ENCODE data around the gene PEX6.
"Not testable (repeated sequence)": the region's sequence is repeated elsewhere in the genome, so short reads cannot be mapped to it uniquely, and the experiment has no call there.

PEX6 gene

GRCh38 chr6:42963179-42963854 is 15.7 kb downstream of the PEX6 start:
- no peak for DNase-seq

- no peak for DNase-seq
These were observed 16.3 kb downstream of the PEX6 start for GRCh38 chr6:42962502-42963178.

GRCh38 chr6:42962096-42962495 is 16.9 kb downstream of the PEX6 start:
- no peak for DNase-seq

- DNase-seq, result peak; percentile 62
These were observed 17.9 kb downstream of the PEX6 start for GRCh38 chr6:42961020-42961470.

GRCh38 chr6:42960243-42961019 is 18.6 kb downstream of the PEX6 start, which contains the start of gene GNMT:
Gene GNMT (plus strand): TSS chr6:42960754. CDS start chr6:42960768, 14 bp downstream.
- peak; percentile 88 for DNase-seq

GRCh38 chr6:42959917-42960242 is 19.1 kb downstream of the PEX6 start:
- DNase-seq, result no peak

GRCh38 chr6:42958125-42958524 is 20.9 kb downstream of the PEX6 start:
- DNase-seq, result no peak

GRCh38 chr6:42954405-42954804 is 24.6 kb downstream of the PEX6 start:
- DNase-seq, result not testable (repeated sequence)

GRCh38 chr6:42952389-42952788 is 26.6 kb downstream of the PEX6 start:
- no peak for DNase-seq

GRCh38 chr6:42947950-42948349 is 31.0 kb downstream of the PEX6 start:
- no peak for DNase-seq

- no peak for DNase-seq
These were observed 36.5 kb downstream of the PEX6 start for GRCh38 chr6:42942444-42942843.

GRCh38 chr6:42941356-42941755 is 37.6 kb downstream of the PEX6 start:
- DNase-seq, result not testable (repeated sequence)

- DNase-seq, result no peak
These were observed 38.4 kb downstream of the PEX6 start for GRCh38 chr6:42940493-42941045.

- DNase-seq, result no peak
These were observed 39.2 kb downstream of the PEX6 start for GRCh38 chr6:42939810-42940167.

GRCh38 chr6:42938987-42939809 is 39.8 kb downstream of the PEX6 start:
- DNase-seq, result no peak

- no peak for DNase-seq
These were observed 40.6 kb downstream of the PEX6 start for GRCh38 chr6:42938428-42938796.

- no peak for DNase-seq
These were observed 41.2 kb downstream of the PEX6 start for GRCh38 chr6:42937548-42938427.

- DNase-seq, result no peak
These were observed 42.6 kb downstream of the PEX6 start for GRCh38 chr6:42936398-42936797.

GRCh38 chr6:42935322-42935721 is 43.7 kb downstream of the PEX6 start:
- no peak for DNase-seq

- DNase-seq, result no peak
These were observed 45.8 kb downstream of the PEX6 start for GRCh38 chr6:42933205-42933604.

GRCh38 chr6:42932412-42932811 is 46.6 kb downstream of the PEX6 start:
- no peak for DNase-seq
